ENCODE data around the gene KCNQ2.

The KCNQ2 gene

GRCh38 chr20:63502671-63503172, 30.3 kb upstream of the KCNQ2 start:
- in situ Hi-C loops (cut with HindIII; ENCODE audit: low sequenced_read_pairs): no loop called here
- no peak for DNase-seq (ENCODE audit: low read depth)
- H3K4me3 ChIP-seq (ENCODE audit: low read depth, low read length): no peak overlapping the region
- TF ChIP-seq CTCF (IDR thresholded peaks at IDR 0.05; ENCODE audit: low read depth, low read length, missing control alignments): no peak

- in situ Hi-C loops (cut with HindIII; ENCODE audit: low sequenced_read_pairs): no loop called here
- no peak for DNase-seq (ENCODE audit: low read depth)
- no peak overlapping the region for H3K4me3 ChIP-seq (ENCODE audit: low read depth, low read length)
Measured at GRCh38 chr20:63501818-63502670, 29.6 kb upstream of the KCNQ2 start.

GRCh38 chr20:63500902-63501817, 28.7 kb upstream of the KCNQ2 start:
- no peak for DNase-seq (ENCODE audit: low read depth)
- in situ Hi-C loops (cut with HindIII; ENCODE audit: low sequenced_read_pairs): no loop called here

More at GRCh38 chr20:63501818-63502670, 29.6 kb upstream of the KCNQ2 start:
- TF ChIP-seq CTCF (IDR thresholded peaks at IDR 0.05; ENCODE audit: low read depth, low read length, missing control alignments): no peak

GRCh38 chr20:63500151-63500901, 27.9 kb upstream of the KCNQ2 start:
- no peak overlapping the region for H3K4me3 ChIP-seq (ENCODE audit: low read depth, low read length)
- DNase-seq (ENCODE audit: low read depth): no peak
- in situ Hi-C loops (cut with HindIII; ENCODE audit: low sequenced_read_pairs): no loop called here
- no peak for TF ChIP-seq CTCF (IDR thresholded peaks at IDR 0.05; ENCODE audit: low read depth, low read length, missing control alignments)

More at GRCh38 chr20:63500902-63501817, 28.7 kb upstream of the KCNQ2 start:
- no peak for TF ChIP-seq CTCF (IDR thresholded peaks at IDR 0.05; ENCODE audit: low read depth, low read length, missing control alignments)
- no peak overlapping the region for H3K4me3 ChIP-seq (ENCODE audit: low read depth, low read length)

GRCh38 chr20:63499338-63499969, 27.0 kb upstream of the KCNQ2 start:
- no peak overlapping the region for H3K4me3 ChIP-seq (ENCODE audit: low read depth, low read length)
- no peak for TF ChIP-seq CTCF (IDR thresholded peaks at IDR 0.05; ENCODE audit: low read depth, low read length, missing control alignments)
- in situ Hi-C loops (cut with HindIII; ENCODE audit: low sequenced_read_pairs): no loop called here
- no peak for DNase-seq (ENCODE audit: low read depth)

All from astrocyte of the cerebellum (primary cell).